ENCODE measurements around the gene GLIPR1.

The GLIPR1 gene

GRCh38 chr12:75529826-75530225, 49.3 kb downstream of the GLIPR1 start (continued):
- TF ChIP-seq, protein P1, sequence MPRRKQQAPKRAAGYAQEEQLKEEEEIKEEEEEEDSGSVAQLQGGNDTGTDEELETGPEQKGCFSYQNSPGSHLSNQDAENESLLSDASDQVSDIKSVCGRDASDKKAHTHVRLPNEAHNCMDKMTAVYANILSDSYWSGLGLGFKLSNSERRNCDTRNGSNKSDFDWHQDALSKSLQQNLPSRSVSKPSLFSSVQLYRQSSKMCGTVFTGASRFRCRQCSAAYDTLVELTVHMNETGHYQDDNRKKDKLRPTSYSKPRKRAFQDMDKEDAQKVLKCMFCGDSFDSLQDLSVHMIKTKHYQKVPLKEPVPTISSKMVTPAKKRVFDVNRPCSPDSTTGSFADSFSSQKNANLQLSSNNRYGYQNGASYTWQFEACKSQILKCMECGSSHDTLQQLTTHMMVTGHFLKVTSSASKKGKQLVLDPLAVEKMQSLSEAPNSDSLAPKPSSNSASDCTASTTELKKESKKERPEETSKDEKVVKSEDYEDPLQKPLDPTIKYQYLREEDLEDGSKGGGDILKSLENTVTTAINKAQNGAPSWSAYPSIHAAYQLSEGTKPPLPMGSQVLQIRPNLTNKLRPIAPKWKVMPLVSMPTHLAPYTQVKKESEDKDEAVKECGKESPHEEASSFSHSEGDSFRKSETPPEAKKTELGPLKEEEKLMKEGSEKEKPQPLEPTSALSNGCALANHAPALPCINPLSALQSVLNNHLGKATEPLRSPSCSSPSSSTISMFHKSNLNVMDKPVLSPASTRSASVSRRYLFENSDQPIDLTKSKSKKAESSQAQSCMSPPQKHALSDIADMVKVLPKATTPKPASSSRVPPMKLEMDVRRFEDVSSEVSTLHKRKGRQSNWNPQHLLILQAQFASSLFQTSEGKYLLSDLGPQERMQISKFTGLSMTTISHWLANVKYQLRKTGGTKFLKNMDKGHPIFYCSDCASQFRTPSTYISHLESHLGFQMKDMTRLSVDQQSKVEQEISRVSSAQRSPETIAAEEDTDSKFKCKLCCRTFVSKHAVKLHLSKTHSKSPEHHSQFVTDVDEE (CRISPR knock-in tag; IDR thresholded peaks at IDR 0.05): no peak
- no peak for TF ChIP-seq ZNF8 (CRISPR knock-in tag; IDR thresholded peaks at IDR 0.05)
- no peak for TF ChIP-seq GLIS3 (CRISPR knock-in tag; IDR thresholded peaks at IDR 0.05)
- TF ChIP-seq CSDC2 (CRISPR knock-in tag; IDR thresholded peaks at IDR 0.05): no peak
- TF ChIP-seq ZFP30 (CRISPR knock-in tag; IDR thresholded peaks at IDR 0.05): no peak

GRCh38 chr12:75533239-75533638, 52.7 kb downstream of the GLIPR1 start:
- TF ChIP-seq ISL1 (CRISPR knock-in tag; IDR thresholded peaks at IDR 0.05) (no peak), POU6F1 (CRISPR knock-in tag; IDR thresholded peaks at IDR 0.05; ENCODE audit: borderline replicate concordance, low read depth) (no peak), PPARA (CRISPR knock-in tag; IDR thresholded peaks at IDR 0.05; ENCODE audit: borderline replicate concordance) (no peak)
- ATAC-seq: peak; percentile 66; the same call in 2 of the 3 replicates

DNA sequence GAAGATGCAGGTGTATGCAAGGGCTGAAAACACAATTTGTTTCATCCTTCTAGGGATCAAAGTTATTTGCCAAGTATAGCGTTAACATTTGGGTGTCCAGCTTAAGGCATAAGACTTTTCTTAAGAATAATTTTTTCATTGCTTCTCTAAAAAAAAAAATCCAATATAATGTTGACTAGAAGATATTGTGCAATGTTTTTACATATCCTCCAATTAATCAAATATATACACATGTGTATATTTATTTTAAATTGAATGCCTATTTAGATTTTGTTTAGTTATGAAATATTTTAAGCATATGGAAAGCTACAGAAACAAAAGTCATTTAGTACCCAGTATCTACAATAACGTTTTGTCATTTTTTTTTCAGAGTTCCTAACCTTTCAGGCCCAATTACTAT, 59.3 kb downstream of the GLIPR1 start:
- no peak for ATAC-seq

GRCh38 chr12:75542942-75543341, 62.4 kb downstream of the GLIPR1 start:
- TF ChIP-seq BACH2 (CRISPR knock-in tag; IDR thresholded peaks at IDR 0.05; ENCODE audit: borderline replicate concordance) (no peak), ZNF70 (CRISPR knock-in tag; IDR thresholded peaks at IDR 0.05) (no peak), SNAI2 (CRISPR knock-in tag; IDR thresholded peaks at IDR 0.05) (no peak), ZFP3 (CRISPR knock-in tag; IDR thresholded peaks at IDR 0.05) (no peak), PPARA (CRISPR knock-in tag; IDR thresholded peaks at IDR 0.05; ENCODE audit: borderline replicate concordance) (no peak), ZFP30 (CRISPR knock-in tag; IDR thresholded peaks at IDR 0.05) (no peak), ISL1 (CRISPR knock-in tag; IDR thresholded peaks at IDR 0.05) (no peak), ZNF8 (CRISPR knock-in tag; IDR thresholded peaks at IDR 0.05) (no peak), CSDC2 (CRISPR knock-in tag; IDR thresholded peaks at IDR 0.05) (no peak), ESRRG (CRISPR knock-in tag; IDR thresholded peaks at IDR 0.05) (no peak), ARNTL (CRISPR knock-in tag; IDR thresholded peaks at IDR 0.05; ENCODE audit: borderline replicate concordance, low read depth) (no peak), GLIS3 (CRISPR knock-in tag; IDR thresholded peaks at IDR 0.05) (no peak), TCF4 (CRISPR knock-in tag; IDR thresholded peaks at IDR 0.05; ENCODE audit: borderline replicate concordance) (no peak), CSRNP3 (CRISPR knock-in tag; IDR thresholded peaks at IDR 0.05) (no peak), ZNF565 (CRISPR knock-in tag; conservative IDR thresholded peaks at IDR 0.05; ENCODE audit: low read depth) (no peak), TOX (CRISPR knock-in tag; IDR thresholded peaks at IDR 0.05; ENCODE audit: borderline replicate concordance) (no peak)
- TF ChIP-seq, protein P2, sequence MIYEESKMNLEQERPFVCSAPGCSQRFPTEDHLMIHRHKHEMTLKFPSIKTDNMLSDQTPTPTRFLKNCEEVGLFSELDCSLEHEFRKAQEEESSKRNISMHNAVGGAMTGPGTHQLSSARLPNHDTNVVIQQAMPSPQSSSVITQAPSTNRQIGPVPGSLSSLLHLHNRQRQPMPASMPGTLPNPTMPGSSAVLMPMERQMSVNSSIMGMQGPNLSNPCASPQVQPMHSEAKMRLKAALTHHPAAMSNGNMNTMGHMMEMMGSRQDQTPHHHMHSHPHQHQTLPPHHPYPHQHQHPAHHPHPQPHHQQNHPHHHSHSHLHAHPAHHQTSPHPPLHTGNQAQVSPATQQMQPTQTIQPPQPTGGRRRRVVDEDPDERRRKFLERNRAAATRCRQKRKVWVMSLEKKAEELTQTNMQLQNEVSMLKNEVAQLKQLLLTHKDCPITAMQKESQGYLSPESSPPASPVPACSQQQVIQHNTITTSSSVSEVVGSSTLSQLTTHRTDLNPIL (CRISPR knock-in tag; IDR thresholded peaks at IDR 0.05; ENCODE audit: low read depth): no peak
- ATAC-seq: no peak

More for the DNA sequence above, 59.3 kb downstream of the GLIPR1 start:
- no peak for TF ChIP-seq ZNF565 (CRISPR knock-in tag; conservative IDR thresholded peaks at IDR 0.05; ENCODE audit: low read depth)
- no peak for TF ChIP-seq ZNF70 (CRISPR knock-in tag; IDR thresholded peaks at IDR 0.05)
- TF ChIP-seq, protein P2 (CRISPR knock-in tag; IDR thresholded peaks at IDR 0.05; ENCODE audit: low read depth): no peak
- no peak for TF ChIP-seq PPARA (CRISPR knock-in tag; IDR thresholded peaks at IDR 0.05; ENCODE audit: borderline replicate concordance)
- TF ChIP-seq TCF4 (CRISPR knock-in tag; IDR thresholded peaks at IDR 0.05; ENCODE audit: borderline replicate concordance): no peak
- no peak for TF ChIP-seq PATZ1 (CRISPR knock-in tag; IDR thresholded peaks at IDR 0.05; ENCODE audit: borderline replicate concordance)
- TF ChIP-seq OSR1 (CRISPR knock-in tag; IDR thresholded peaks at IDR 0.05): no peak
